Muscle of arm (tissue), 12 donors: ENCODE results near the gene SCAPER. TPM values are rescaled to one million over a fixed set of nuclear protein-coding genes. Genes with fewer than 3 reads are reported as not detected.

Source experiments
- DNase-seq: peaks from one replicate; pipeline ENCODE4 v3.0.0-alpha.2; 2013
- polyA plus RNA-seq, 12 donors: library from polyadenylated mRNA; unstranded; fragments of 120-200 nt; gene quantifications; one replicate each; pipeline ENCODE4 v1.2.1, GENCODE V29; 2013; ENCODE audit not compliant: insufficient read length in 12 of 12

Gene SCAPER
- polyA plus RNA-seq, 12 donors, result 32.0 to 103 (median 84.6) TPM; not detected in 1

DNA sequence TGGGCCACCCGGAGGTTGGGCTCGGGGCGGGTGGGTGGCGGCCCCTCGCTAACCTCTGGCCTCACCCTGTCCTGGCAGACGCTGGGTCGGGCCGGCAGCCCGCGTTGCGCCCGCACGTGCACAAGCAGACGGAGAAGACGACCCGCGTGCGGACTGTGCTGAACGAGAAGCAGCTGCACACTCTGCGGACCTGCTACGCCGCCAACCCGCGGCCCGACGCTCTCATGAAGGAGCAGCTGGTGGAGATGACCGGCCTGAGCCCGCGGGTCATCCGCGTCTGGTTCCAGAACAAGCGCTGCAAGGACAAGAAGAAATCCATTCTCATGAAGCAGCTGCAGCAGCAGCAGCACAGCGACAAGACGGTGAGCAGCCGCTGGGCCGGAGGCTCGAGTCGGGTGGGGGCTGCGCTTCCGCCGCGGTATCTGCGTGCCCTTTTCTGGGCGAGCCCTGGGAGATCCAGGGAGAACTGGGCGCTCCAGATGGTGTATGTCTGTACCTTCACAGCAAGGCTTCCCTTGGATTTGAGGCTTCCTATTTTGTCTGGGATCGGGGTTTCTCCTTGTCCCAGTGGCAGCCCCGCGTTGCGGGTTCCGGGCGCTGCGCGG lies 564.8 kb downstream of the SCAPER start:
- no peak for DNase-seq

DNA sequence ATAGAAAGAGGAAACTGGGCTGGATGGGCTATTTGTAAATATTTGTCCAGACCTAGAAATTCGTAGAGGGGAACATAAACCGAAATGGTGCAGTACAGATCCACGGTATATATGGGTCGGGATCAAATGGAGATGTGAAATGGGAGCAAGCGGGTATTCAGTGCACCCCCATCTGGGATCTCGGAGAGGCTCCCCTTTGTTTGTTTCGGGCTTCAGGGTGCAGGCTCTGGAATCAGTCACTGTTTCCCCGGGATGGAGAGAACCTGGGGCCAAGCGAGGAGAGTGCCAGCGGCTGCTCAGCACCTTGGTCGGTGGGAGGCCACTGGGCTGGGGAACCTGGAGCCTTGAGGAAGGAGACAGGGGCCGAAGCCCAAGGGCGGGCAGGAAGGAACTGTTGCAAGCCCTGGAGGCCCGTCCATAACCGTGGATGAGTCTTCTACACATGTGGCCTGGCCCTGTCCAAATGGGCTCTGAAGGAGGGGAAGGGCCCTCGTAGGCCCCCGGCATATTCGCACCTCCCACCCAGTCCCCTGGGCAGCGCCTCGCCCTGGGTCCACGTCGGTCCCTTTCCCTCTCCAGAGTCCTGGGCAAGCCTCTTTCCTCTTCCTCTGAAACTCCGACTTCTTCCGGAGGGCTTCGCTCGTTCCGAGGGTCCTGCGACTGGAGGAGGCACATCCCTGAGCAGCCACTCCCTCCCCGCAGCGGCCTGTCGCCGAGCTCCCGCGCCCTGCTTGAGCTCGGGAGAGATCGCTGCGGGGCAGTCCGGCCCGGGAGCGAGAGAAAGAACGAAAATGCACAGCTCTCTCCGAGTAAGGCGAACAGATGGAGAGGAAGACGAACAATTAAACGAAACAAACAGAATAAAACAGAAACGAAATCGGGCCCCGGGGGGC lies 565.6 kb downstream of the SCAPER start:
- DNase-seq, result no peak

DNA sequence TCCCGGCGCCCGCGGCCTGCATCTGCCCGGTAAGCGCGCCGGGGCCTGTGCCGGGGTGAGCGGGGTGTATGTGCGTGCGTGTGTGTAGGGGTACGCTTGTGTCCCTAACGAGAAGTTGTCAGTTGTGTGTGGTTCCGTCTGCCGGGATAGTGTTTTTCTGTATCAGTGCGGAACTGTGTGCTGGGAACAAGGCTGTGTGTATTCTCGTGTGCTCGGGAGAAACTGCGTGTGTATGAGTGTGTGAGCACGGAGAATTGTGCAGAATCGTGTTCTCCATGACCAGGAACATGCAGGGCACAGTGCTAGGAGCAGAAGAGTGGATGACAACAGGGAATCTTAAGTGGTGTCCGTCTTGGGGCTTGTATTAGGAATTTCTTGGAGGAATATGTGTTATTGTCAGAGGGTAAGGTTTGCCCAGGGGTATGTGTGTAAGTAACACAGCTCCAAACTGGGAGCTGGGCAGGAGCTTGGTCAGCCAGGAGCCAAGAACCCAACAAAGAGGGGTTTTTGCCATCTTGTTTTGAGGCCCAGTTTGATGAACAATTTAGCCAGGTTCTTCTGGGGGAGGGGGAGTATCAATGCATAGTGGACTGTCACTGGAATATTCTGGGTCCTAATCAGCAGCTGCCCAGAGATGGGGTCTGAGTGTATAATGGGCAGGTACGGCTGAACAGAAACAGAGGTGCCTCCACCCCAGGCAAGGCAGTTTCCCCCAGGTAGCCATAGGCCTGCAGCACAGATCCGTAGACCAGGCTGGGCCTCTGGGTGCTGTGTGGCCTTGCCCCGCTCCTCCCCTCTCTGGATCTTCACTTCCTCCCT lies 566.4 kb downstream of the SCAPER start:
- DNase-seq, result no peak

GRCh38 chr15:76337696-76338485 lies 567.2 kb downstream of the SCAPER start:
- DNase-seq, result no peak

GRCh38 chr15:76337059-76337695 lies 568.0 kb downstream of the SCAPER start:
- no peak for DNase-seq

DNA sequence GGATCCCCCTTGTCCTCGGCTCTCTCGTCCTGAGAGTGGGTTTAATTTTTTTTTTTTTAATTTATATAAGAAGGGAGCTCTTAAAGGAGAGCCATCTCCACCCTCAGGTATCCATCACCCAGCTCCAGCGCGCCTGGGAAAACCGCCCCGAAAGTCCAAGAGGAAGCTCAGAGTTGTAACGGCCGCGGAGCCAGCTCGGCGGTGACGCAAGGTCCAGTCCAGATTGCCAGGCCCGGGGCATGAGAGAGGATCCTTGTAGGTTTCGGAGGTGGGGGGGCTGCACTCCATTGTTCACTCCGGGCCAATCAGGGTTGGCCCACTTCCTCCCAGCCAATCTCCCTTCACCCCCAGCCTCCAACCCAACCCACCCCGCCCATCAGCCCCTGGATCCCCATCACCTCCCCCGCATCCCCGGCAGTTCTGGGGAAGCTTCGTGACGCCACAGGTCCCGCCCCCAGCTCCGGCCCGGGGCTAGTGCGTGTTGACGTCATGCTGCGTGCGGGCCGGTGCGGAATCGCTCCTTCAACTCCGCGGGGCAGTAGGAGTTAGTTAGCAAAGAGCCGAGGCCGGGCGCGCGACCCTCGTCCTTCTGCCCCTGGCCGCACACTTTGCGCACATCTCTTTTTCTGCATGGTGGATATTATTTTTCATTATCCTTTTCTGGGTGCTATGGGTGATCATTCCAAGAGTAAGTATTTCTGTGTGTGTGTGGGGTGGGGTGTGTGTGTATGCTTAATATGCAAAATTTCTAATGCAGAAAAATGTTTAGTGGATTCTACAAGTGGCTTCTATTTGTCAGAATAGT lies 568.7 kb downstream of the SCAPER start, which contains the start of gene ISL2:
TSS of gene ISL2 (plus strand) at position 520 of the 805 bp plus-strand sequence. CDS start at position 631, 111 bp downstream.
- DNase-seq, result no peak

- no peak for DNase-seq
Measured at GRCh38 chr15:76335307-76336253, 569.6 kb downstream of the SCAPER start.

DNA sequence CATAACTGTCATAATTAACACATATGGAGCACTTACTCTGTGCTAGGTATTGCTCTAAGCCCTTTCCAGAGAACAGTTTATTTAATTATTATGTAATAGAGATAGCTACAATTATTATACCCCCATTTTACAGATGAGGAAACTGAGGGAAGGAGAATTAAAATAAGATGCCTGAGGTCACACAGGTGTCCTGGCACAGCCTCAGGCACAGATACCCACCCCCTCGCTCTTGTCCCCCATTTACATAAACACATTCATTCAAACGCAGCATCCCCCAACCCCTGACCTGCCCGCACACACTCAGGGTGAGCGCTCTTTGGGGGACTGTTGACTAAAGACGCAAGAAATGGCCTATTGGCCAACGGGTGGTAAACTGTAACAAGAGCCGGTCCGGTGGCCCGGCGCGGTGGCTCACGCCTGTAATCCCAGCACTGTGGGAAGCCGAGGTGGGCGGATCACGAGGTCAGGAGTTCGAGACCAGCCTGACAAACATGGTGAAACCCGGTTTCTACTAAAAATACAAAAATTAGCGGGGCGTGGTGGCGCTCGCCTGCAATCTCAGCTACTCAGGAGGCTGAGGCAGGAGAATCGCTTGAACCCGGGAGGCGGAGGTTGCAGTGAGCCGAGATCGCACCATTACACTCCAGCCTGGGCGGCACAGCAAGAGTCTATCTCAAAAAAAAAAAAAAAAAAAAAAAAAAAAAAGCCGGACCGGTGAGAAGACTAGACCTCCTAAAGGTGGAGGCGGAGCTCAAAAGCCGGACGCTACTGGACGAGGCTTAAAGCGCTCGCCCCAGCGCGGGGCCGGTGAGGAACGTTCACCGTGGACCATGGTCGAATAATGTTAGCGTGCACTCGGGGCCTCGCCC lies 570.5 kb downstream of the SCAPER start:
- DNase-seq, result no peak

DNA sequence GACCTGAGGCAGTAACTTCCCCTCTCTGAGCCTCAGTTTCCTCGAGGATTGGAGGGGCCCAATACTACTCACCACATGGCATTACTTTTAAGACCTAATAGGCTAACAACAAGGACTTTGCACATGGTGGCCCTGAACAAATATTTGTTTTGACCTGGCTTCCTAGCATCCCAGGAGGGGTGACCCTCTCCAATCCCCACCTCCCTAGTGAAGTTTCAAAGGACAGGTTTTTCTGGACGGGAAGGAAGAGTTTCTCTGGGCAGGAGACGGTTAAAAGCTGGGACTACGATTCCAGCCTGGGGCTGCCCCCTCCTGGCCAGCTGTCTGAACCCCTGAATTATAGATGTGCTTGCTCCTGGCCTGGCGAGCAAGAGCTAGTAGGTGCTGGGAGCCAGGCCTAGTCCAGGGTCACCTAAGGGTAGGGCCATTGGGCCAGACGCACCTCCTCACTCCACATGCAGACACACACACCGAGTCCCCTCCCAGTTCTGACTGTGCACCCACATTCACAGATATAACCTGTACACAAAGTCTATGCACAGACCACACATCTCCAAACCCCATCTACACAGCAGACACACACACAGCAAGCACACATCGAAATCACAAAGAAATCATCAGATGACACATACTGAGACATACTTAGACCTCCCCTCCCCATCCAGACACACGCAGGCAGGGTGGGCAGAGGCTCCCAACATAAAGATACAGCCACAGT lies 571.3 kb downstream of the SCAPER start:
- no peak for DNase-seq

DNA sequence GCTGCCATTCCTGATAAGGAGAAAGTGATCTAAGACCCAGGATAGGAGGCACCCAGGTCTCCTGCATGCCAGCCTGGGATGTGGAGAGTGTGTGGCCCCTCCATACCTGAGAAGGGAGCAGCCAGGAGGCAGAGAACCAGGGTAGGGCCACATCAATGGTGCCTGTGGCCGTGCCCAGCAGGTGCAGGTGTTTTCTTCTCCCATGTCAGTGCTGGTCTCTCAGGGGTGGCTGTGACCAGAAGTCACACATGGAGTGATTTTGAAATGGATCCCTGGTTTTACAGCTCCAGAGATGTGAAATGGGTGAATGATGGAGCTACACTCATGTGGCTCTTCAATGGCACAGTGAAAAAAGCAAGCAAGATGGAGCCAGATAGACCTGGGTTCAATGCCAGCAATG lies 571.8 kb downstream of the SCAPER start:
- no peak for DNase-seq

GRCh38 chr15:76332796-76333195 lies 572.3 kb downstream of the SCAPER start:
- no peak for DNase-seq

DNA sequence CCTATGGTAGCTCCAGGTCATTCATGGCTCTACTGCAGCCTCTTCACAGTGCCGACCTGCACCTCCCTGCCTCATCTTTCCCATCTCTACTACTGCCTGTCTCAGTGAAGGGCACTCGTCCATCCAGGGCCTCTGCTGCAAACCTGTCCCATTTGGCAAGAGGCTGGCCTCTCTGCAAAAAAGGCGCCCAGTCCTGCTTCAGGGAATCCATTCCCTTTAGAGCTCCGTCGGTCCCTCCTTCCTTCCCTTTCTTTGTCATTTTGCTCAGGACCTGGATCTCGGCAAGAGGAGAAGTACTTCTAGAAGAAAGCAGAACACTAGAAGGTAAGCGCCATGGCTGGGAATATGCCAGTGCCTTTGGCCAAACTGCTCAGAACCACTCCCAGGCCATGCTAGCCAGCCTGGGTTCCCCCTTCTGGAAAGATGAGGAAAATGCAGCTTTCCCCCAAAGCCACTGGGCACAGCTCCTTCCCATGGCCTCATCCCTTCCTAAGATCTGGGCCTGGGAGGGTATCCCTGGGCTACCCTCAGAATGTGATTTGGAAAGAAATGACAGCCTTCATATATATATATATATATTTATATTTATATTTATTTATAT lies 575.0 kb downstream of the SCAPER start:
- DNase-seq, result no peak

- DNase-seq, result no peak
Measured at GRCh38 chr15:76328958-76329357, 576.2 kb downstream of the SCAPER start.

GRCh38 chr15:76328106-76328696 lies 576.9 kb downstream of the SCAPER start:
- no peak for DNase-seq

DNA sequence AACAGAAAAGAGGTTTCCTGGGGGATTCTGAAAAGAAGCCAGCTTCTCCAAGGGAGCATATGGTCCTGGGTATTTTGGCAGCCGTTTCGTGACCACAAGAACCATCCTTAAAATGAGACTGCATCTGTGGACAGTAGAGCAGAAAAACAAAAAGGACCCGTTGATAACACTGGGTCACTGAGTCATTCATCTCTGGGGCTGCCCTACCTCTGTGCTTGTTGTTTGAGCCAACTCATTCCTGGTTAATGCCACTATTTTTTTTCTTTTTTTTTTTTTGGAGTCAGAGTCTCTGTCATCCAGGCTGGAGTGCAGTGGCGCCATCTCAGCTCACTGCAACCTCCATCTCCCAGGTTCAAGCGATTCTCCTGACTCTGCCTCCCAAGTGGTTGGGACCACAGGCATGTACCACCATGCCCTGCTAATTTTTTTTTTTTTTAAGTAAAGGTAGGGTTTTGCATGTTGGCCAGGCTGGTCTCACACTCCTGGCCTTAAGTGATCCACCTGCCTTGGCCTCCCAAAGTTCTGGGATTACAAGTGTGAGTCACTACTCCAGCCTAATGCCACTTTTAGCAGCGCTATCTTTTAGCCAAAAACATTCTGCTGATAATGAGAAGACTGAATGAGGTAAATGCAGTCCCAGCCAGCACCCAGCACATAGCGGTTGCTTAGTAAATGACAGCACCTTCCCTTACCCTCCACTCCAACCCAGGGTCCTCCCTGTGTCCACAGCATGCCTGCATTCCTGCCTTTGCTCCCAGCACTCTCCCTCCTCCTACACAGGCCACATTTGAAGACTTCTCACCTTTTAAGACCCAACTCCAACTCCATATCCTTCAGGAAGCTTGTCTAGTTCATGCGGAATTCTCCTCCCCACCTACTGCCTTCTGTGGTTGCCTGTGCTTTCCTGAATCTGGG lies 577.7 kb downstream of the SCAPER start:
- DNase-seq, result no peak
